Measurements from ENCODE around the gene MAML1. TPM values are rescaled to one million over a fixed set of nuclear protein-coding genes. Genes with fewer than 3 reads are reported as not detected.

The MAML1 gene
- total and polyA plus RNA-seq, 7 donors, result 4.6 to 16.0 (median 11.8) TPM

GRCh38 chr5:179800071-179800695 is 67.6 kb downstream of the MAML1 start:
- no peak for TF ChIP-seq CTCF (IDR thresholded peaks at IDR 0.05)
- no peaks in the 10 kb centered on the region for H3K9me3 ChIP-seq
- 92 to 94% (median 94%) methylated on average over 20 to 21 of the region's 21 CpGs for WGBS, 3 donors
- no peak overlapping the region for H3K27ac ChIP-seq
- H3K4me3 ChIP-seq, result no peak overlapping the region
- ATAC-seq (no peak), DNase-seq (no peak)
- intact Hi-C loops (cut with DNase I), result loop anchor here (5.0 to 10.0 kb wide), 4 partner anchors 57 to 295 kb away; partner anchors contain the start of genes TBC1D9B (in 2 of the 2) and MRNIP (in 1 of the 2)
- peaks cover 3 to 45% of the 10 kb centered on the region in 2 donors for H3K36me3 ChIP-seq (ENCODE audit: insufficient read depth in 1 of 2, low read depth in 1 of 2)
- peaks cover 40% of the 10 kb centered on the region for H3K4me1 ChIP-seq
- no peaks in the 10 kb centered on the region for H3K27me3 ChIP-seq (ENCODE audit: insufficient read depth in 3 of 3, low read length in 2 of 3)

GRCh38 chr5:179800696-179801201 is 68.1 kb downstream of the MAML1 start:
- ATAC-seq (no peak), DNase-seq (no peak)
- no peak for TF ChIP-seq CTCF (IDR thresholded peaks at IDR 0.05)
- H3K4me1 ChIP-seq, result peaks cover 38% of the 10 kb centered on the region
- H3K36me3 ChIP-seq (ENCODE audit: insufficient read depth in 1 of 2, low read depth in 1 of 2), result peaks cover 3 to 45% of the 10 kb centered on the region in 2 donors
- no peaks in the 10 kb centered on the region for H3K27me3 ChIP-seq (ENCODE audit: insufficient read depth in 3 of 3, low read length in 2 of 3)
- 85 to 86% (median 86%) methylated on average over 11 to 12 of the region's 12 CpGs for WGBS, 3 donors
- no peak overlapping the region for H3K27ac ChIP-seq
- intact Hi-C loops (cut with DNase I), result loop anchor here (5.0 to 10.0 kb wide), 4 partner anchors 57 to 294 kb away; partner anchors contain the start of genes TBC1D9B (in 2 of the 2) and MRNIP (in 1 of the 2)
- no peak overlapping the region for H3K4me3 ChIP-seq
- H3K9me3 ChIP-seq, result no peaks in the 10 kb centered on the region

- TF ChIP-seq CTCF (IDR thresholded peaks at IDR 0.05), result peak; percentile 64
- ATAC-seq (peak; percentile 40 to 77 (median 62)), DNase-seq (peak; percentile 81 to 93)
- no peaks in the 10 kb centered on the region for H3K27me3 ChIP-seq (ENCODE audit: insufficient read depth in 3 of 3, low read length in 2 of 3)
- H3K36me3 ChIP-seq (ENCODE audit: insufficient read depth in 1 of 2, low read depth in 1 of 2), result peaks cover 3 to 45% of the 10 kb centered on the region in 2 donors
- peaks cover 35% of the 10 kb centered on the region for H3K4me1 ChIP-seq
- no peak overlapping the region for H3K27ac ChIP-seq
- H3K4me3 ChIP-seq, result no peak overlapping the region
- 57 to 71% (median 63%) methylated on average over 61 to 67 of the region's 67 CpGs for WGBS, 3 donors
- intact Hi-C loops (cut with DNase I), result loop anchor here (2.0 to 10.0 kb wide), 5 partner anchors 56 to 293 kb away; partner anchors contain the start of genes MRNIP (in 2 of the 2) and TBC1D9B (in 2 of the 2)
- H3K9me3 ChIP-seq, result no peaks in the 10 kb centered on the region
Measured at GRCh38 chr5:179801304-179802206, 68.9 kb downstream of the MAML1 start.

GRCh38 chr5:179802207-179802883 is 69.7 kb downstream of the MAML1 start:
- H3K9me3 ChIP-seq, result no peaks in the 10 kb centered on the region
- H3K36me3 ChIP-seq (ENCODE audit: insufficient read depth in 1 of 2, low read depth in 1 of 2), result peaks cover 3 to 40% of the 10 kb centered on the region in 2 donors
- peaks cover 33% of the 10 kb centered on the region for H3K4me1 ChIP-seq
- no peak overlapping the region for H3K27ac ChIP-seq
- DNase-seq (peak in 1 of 2 donors; percentile 69), ATAC-seq (no peak)
- no peak for TF ChIP-seq CTCF (IDR thresholded peaks at IDR 0.05)
- intact Hi-C loops (cut with DNase I), result loop anchor here (2.0 to 10.0 kb wide), 5 partner anchors 55 to 292 kb away; partner anchors contain the start of genes MRNIP (in 2 of the 2) and TBC1D9B (in 2 of the 2)
- no peaks in the 10 kb centered on the region for H3K27me3 ChIP-seq (ENCODE audit: insufficient read depth in 3 of 3, low read length in 2 of 3)
- WGBS, 3 donors, result 74 to 82% (median 78%) methylated on average over 19 of the region's 19 CpGs
- no peak overlapping the region for H3K4me3 ChIP-seq
